Stimulated activated CD8-positive, alpha-beta memory T cell treated with anti-CD3 and anti-CD28 coated beads, Interleukin-12 subunit alpha, Interleukin-12 subunit beta, amount 100 ng/mL, for 24 hours (primary cell): Measurements from ENCODE around the gene ABCA2.
"Not testable (repeated sequence)": the region's sequence is repeated elsewhere in the genome, so short reads cannot be mapped to it uniquely, and the experiment has no call there.

ENCODE experiments used
- DNase-seq: peaks from one replicate; pipeline ENCODE4 v3.0.0-alpha.2; 2020; ENCODE audit errors: extremely low read depth

Gene ABCA2

GRCh38 chr9:137064027-137064879 lies 36.2 kb upstream of the ABCA2 start:
- DNase-seq, result no peak

DNA sequence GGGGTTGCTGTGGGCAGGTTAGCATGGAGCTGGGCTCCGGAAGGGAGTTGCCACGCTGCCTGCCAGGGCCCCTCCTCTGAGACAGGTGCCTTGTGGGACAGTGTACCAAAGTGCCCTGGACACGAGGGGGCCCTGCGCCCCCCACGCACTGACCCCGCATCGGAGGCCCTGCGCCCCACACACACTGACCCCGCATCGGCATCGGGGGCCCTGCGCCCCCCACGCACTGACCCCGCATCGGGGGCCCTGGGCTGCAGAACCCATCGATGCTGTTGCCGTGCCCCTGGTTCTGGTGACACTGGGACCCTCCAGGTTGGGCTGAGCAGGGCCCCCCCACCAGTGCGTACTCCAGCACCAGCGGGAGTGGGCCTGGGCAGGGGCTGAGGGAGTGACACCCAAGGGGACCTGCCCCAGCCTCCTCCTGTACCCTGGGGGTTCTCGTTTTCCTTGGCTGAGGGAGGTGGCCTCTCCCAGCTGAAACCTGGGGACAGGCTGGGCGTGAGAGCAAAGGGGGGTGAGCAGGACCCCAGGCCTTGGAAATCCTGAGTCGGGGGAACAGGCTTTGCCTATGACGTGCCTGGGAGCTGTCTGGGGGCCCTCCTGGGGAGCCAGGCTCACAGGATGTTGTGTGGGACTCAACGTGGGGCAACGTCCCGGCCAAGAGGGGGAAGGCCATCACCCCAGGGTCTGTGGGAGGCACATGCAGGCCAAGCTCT lies 35.4 kb upstream of the ABCA2 start:
- DNase-seq, result no peak

GRCh38 chr9:137062798-137063197 lies 34.8 kb upstream of the ABCA2 start:
- DNase-seq, result not testable (repeated sequence)

DNA sequence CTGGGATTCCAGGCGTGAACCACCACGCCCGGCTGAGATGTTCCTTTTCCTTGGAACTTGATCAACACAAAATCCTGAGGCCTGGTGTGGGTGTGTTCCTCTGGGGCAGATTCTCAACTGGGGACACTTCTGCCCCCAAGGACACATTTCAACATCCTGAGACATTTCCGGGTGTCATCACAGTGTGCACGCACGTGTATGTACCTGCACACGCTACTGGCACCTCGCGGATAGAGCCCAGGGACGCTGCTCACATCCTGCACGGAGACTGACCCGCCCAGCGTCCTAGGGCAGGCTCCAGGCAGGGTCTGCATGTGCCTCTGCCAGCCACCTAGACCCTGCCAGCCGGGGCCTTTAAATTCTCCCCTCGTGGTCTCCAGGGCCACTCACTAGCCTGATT lies 34.3 kb upstream of the ABCA2 start:
- DNase-seq, result no peak

GRCh38 chr9:137058521-137059234 lies 30.6 kb upstream of the ABCA2 start:
- no peak for DNase-seq

GRCh38 chr9:137057545-137057944 lies 29.5 kb upstream of the ABCA2 start:
- no peak for DNase-seq

DNA sequence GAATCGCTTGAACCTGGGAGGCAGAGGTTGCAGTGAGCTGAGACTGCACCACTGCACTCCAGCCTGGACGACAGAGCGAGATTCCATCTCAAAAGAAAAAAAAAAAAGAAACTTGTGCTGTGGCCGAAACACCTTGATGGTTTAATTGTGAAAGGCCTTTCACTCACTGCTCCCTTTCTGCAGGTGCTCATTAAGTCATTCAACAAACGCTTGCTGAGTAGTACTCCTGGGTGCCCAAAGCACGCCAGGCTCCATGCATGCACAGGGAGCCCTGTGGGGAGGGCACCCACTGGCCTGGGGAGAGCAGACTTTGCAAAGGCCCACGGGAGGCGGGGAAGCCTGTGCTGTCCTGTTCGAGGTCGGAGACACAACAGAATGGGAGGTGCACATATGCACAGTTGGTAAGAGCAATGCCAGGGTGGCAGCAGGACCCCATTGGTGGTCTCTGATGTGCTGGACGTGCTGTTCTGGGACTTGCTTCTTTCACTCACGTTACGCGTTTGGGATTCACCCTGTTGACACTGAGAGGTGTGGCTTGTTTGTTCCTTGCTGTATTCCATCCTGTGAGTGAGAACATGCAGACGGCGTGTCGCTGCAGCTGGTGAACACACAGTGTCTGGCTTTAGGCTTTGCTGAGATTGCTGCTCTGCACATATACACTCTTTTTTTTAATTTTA lies 28.8 kb upstream of the ABCA2 start:
- DNase-seq, result no peak

- DNase-seq, result no peak
These were observed 27.6 kb upstream of the ABCA2 start for GRCh38 chr9:137055385-137056364.

- DNase-seq, result no peak
These were observed 26.9 kb upstream of the ABCA2 start for GRCh38 chr9:137054932-137055384.

DNA sequence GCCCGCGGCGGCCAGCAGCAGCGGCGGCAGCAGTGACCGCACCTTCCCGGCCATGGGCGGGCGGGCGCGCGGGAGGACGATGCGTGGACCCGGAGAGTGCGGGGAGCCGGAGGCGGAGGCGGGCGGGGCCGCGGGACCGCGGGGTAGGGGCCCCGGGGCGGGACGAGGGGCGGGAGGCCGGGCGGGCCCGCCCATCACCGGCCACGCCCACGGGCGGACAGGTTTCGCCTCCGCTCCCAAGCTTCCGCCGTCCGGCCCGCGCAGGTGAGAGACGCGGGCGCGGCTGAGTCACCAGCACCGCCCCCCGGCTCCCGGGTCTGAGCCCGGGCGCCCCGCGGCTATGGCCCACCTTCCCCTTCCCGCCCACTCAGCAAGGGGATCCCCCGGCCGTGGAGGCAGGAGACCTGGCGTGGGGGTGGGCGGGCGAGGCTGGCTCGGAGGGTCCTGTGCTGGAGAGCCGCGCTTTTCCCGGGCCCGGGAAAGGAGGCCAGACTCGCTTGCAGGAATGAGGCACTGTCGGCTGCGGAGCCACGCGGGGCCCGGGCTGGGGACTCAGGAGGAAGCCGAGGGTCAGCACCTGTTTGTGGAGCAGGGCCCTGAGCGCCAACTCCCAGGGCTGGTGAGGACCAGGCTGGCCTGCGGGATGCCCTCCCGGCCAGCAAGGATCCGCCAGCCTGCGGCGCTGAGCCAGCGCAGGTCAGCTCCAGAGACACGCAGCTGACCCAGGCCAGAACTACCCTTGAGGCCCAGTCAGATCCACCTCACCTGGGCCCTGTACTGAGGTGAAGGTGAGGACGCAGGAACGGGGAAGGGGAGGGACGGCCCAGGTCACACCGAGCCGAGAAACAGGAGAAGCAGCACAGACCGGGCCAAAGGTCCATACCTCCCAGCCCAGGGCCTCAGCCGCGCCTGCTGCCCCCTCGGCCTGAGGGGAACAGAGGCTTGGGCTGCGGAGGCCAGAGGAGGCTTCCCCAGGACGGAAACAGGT lies 26.2 kb upstream of the ABCA2 start, which contains the start of gene ENTPD2:
Gene ENTPD2 (minus strand): TSS at position 118 of the 988 bp plus-strand sequence. CDS start 64 bp downstream, at position 54.
- DNase-seq, result no peak

GRCh38 chr9:137052998-137053943 lies 25.2 kb upstream of the ABCA2 start:
- no peak for DNase-seq

- no peak for DNase-seq
These were observed 24.3 kb upstream of the ABCA2 start for GRCh38 chr9:137052293-137052692.

- no peak for DNase-seq
These were observed 23.2 kb upstream of the ABCA2 start for GRCh38 chr9:137051145-137051724.

- no peak for DNase-seq
These were observed 22.5 kb upstream of the ABCA2 start for GRCh38 chr9:137050570-137050969.

- DNase-seq, result no peak
These were observed 21.8 kb upstream of the ABCA2 start for GRCh38 chr9:137049544-137050449.

DNA sequence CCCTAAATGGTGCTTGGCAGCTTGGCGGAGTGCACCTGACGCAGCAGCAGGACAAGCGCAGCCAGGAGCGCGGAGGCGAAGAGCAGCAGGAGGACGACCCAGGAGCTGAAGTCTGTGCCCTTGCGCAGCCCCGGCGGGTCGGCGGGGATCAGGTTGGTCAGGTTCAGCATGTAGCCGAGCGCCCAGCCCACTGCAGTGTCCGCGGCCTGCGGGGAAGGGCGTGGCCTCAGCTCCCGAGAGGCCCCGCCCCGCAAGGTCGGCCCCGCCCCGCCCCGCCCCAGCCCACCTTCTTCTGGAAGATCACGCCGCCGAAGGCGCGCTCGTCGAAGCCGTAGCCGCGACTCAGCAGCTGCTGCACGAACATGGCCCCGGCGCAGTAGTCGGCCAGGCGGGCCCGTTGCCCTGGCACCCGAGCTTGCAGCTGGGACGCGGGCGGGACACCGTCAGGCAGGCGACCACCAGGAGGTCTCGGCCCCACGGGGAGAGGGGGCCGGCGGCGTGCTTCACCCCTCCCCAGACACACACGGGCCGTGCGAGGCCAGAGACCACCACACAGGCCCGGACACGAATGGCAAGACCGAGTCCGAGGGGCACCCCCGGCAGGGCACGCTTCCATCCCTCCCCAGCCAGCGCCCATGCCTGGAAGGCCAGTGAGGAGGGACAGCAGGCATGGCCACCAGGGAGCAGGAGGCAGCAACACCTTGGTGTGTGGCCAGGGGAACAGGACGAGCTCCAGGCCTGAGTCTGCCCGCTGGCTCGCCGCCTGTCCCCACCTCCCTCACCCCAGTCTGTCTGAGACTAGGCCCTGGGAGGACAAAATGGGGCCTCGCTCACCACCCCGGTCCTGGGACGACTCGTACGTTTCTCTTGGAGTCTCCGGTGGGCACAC lies 20.9 kb upstream of the ABCA2 start:
- no peak for DNase-seq
